Measurements from ENCODE around the gene QRFP. TPM values are rescaled to one million over a fixed set of nuclear protein-coding genes. Genes with fewer than 3 reads are reported as not detected.

QRFP gene
- total and polyA plus RNA-seq, 2 of the 8 experiments (the other 6 are each of a cell fraction or from before 2014, with no cell fraction given): not detected

- no peak overlapping the region for H2BK15ac ChIP-seq (ENCODE audit: low read length)
- ChIA-PET POLR2A (ENCODE audit: partially characterized antibody) (interaction anchor here (1.0 to 1.4 kb wide), 2 partner anchors 9 to 13 kb away, joined by 3 to 6 read pairs; no protein-coding TSS in a partner anchor), CTCF (ENCODE audit: partially characterized antibody) (interaction anchor here (1.0 kb wide), 2 partner anchors 28 to 100 kb away, joined by 3 to 4 read pairs; no protein-coding TSS in a partner anchor)
- H3K36me3 ChIP-seq (ENCODE audit: control insufficient read depth in 2 of 4, insufficient read depth in 4 of 4, low read length in 3 of 4): no peaks in the 10 kb centered on the region
- no peak overlapping the region for H2BK20ac ChIP-seq (ENCODE audit: low read length)
- DNase-seq (ENCODE audit: low read depth in 1 of 2, low spot score in 2 of 2) (no peak), FAIRE-seq (no peak)
- H3K23ac ChIP-seq (ENCODE audit: insufficient read length): no peak overlapping the region
- no peak overlapping the region for H3K4ac ChIP-seq (replicated peaks; ENCODE audit: insufficient read length, low read depth, low read length)
- no peak overlapping the region for H3K18ac ChIP-seq (ENCODE audit: extremely low read depth, low read length)
- peaks cover 0 to 1% of the 10 kb centered on the region in 2 experiments for H4K20me1 ChIP-seq (replicated peaks in 1 of 2; ENCODE audit: control insufficient read depth in 1 of 2, insufficient read depth in 2 of 2, low read length in 2 of 2)
- H2BK5ac ChIP-seq (ENCODE audit: low read depth, low read length): no peak overlapping the region
- H3K79me2 ChIP-seq (ENCODE audit: control insufficient read depth in 1 of 2, insufficient read depth in 2 of 2, low read length in 2 of 2): no peaks in the 10 kb centered on the region
- H3K56ac ChIP-seq (replicated peaks; ENCODE audit: insufficient read length, low read depth, low read length): no peak overlapping the region
- H2AK5ac ChIP-seq (ENCODE audit: low read depth, low read length): no peak overlapping the region
- H2BK120ac ChIP-seq (replicated peaks; ENCODE audit: low read depth, low read length): no peak overlapping the region
- no peak overlapping the region for H4K91ac ChIP-seq (replicated peaks; ENCODE audit: insufficient read length, low read length)
- H3K27ac ChIP-seq (ENCODE audit: low read depth, low read length): no peak overlapping the region
- no peaks in the 10 kb centered on the region for H3K23me2 ChIP-seq (ENCODE audit: low read depth, low read length)
- H3K9me3 ChIP-seq (ENCODE audit: insufficient read depth in 2 of 2, low read depth in 1 of 2, low read length in 1 of 2): no peaks in the 10 kb centered on the region
- 94% methylated on average over 29 of the region's 29 CpGs; no CpG with 5 or more reads in 1 of the 2 experiments for WGBS, 2 experiments (ENCODE audit: extremely low coverage in 1 of 2, insufficient coverage in 1 of 2, insufficient read length in 1 of 2, insufficient replicate concordance in 2 of 2, low coverage in 1 of 2, low lambda C conversion rate in 2 of 2, missing lambda C conversion rate in 1 of 2)
- no peak overlapping the region for H3K9ac ChIP-seq (replicated peaks in 1 of 4; ENCODE audit: extremely low read depth in 1 of 4, low read depth in 3 of 4, low read length in 3 of 4)
- H3K4me3 ChIP-seq (ENCODE audit: extremely low read depth in 1 of 4, insufficient read depth in 2 of 4, low read depth in 3 of 4, low read length in 4 of 4): no peak overlapping the region
- H3K27me3 ChIP-seq (replicated peaks in 1 of 4; ENCODE audit: control insufficient read depth in 3 of 4, extremely low read depth in 1 of 4, insufficient read depth in 3 of 4, low read length in 3 of 4): no peaks in the 10 kb centered on the region
- H4K8ac ChIP-seq (ENCODE audit: extremely low read depth, insufficient read depth, low read length): no peak overlapping the region
- H4K5ac ChIP-seq (ENCODE audit: insufficient read length, low read depth, low read length): no peak overlapping the region
- H3K4me2 ChIP-seq (ENCODE audit: insufficient read depth in 1 of 2, low read depth in 2 of 2, low read length in 2 of 2): no peak overlapping the region
- peaks cover 0 to 3% (median 0%) of the 10 kb centered on the region in 4 experiments; a peak in 3 of 7 replicates for H3K4me1 ChIP-seq (replicated peaks in 1 of 4; ENCODE audit: control insufficient read depth in 3 of 4, insufficient read depth in 4 of 4, low read length in 3 of 4)
- no peak overlapping the region for H3K14ac ChIP-seq (ENCODE audit: insufficient read length)
- H2AFZ ChIP-seq (ENCODE audit: low read length): no peak overlapping the region
- no peaks in the 10 kb centered on the region for H3K79me1 ChIP-seq (ENCODE audit: low read depth, low read length)
- H2BK12ac ChIP-seq (ENCODE audit: low read depth, low read length): no peak overlapping the region
- TF ChIP-seq SIX5 (IDR thresholded peaks at IDR 0.05; ENCODE audit: low read depth, low read length) (no peak), BCL11A (IDR thresholded peaks at IDR 0.05; ENCODE audit: low read depth in 2 of 2, low read length in 2 of 2) (no peak), CTCF (IDR thresholded peaks at IDR 0.05; ENCODE audit: control extremely low read depth in 1 of 3, insufficient read depth in 1 of 3, low read depth in 1 of 3, low read length in 3 of 3) (no peak), SRF (IDR thresholded peaks at IDR 0.05; ENCODE audit: low read depth, low read length) (no peak), RXRA (IDR thresholded peaks at IDR 0.05; ENCODE audit: insufficient read depth, low read depth, low read length) (no peak), HDAC6 (IDR thresholded peaks at IDR 0.05; ENCODE audit: low read depth, low read length) (no peak), SUZ12 (IDR thresholded peaks at IDR 0.05; ENCODE audit: low read length) (no peak), KDM1A (IDR thresholded peaks at IDR 0.05; ENCODE audit: borderline replicate concordance, low read length) (no peak), E2F6 (IDR thresholded peaks at IDR 0.05) (no peak), POU5F1 (IDR thresholded peaks at IDR 0.05; ENCODE audit: low read depth, low read length) (no peak)
Observed at GRCh38 chr9:130897848-130898551, 1.4 kb upstream of the QRFP start.

All from H1 (cell line).